A549 (cell line): ENCODE results near the gene GNG12.

Source experiments
- BHLHE40 ChIP-seq: IDR thresholded peaks from 2 replicates; pipeline ENCODE4 v1.6.1; 2012; ENCODE audit warnings: low read depth, low read length, inconsistent platforms
- CEBPB ChIP-seq, 2 experiments: fragments of >200 bp in 1 of 2; sonication (Bioruptor Twin) in 1 of 2; formaldehyde crosslinking in 1 of 2; IDR thresholded peaks; 2 replicates each; pipeline ENCODE4 v1.6.1; 2012 to 2016
- EP300 ChIP-seq, 2 experiments: fragments of >200 bp; sonication (Bioruptor Twin); formaldehyde crosslinking; IDR thresholded peaks; 2 replicates in 1 of 2; 3 replicates in 1 of 2; pipeline ENCODE4 v1.6.1; 2016 to 2017
- ESRRA ChIP-seq: fragments of 150-350 bp; IDR thresholded peaks from 2 replicates; pipeline ENCODE4 v1.6.1; 2014; ENCODE audit warnings: mild to moderate bottlenecking, low read length, borderline replicate concordance
- HOXB5 ChIP-seq: fragments of 250-450 bp; sonication (Bioruptor Pico); IDR thresholded peaks from 2 replicates; pipeline ENCODE4 v1.5.0; 2020; ENCODE audit warnings: mild to moderate bottlenecking, moderate library complexity
- JUN ChIP-seq, 2 experiments: fragments of >200 bp; sonication (Bioruptor Twin); formaldehyde crosslinking; IDR thresholded peaks; 2 replicates in 1 of 2; 3 replicates in 1 of 2; pipeline ENCODE4 v1.6.1; 2016 to 2017
- POLR2A ChIP-seq: IDR thresholded peaks from 2 replicates; pipeline ENCODE4 v1.6.1; 2012; ENCODE audit warnings: mild to moderate bottlenecking, low read length
- RCOR1 ChIP-seq: fragments of 150-350 bp; IDR thresholded peaks from 2 replicates; pipeline ENCODE4 v1.6.1; 2014; ENCODE audit warnings: antibody characterized with exemption, low read length, low read depth
- SMC3 ChIP-seq: fragments of >200 bp; sonication (Bioruptor Twin); formaldehyde crosslinking; IDR thresholded peaks from 3 replicates; pipeline ENCODE4 v1.6.1; 2018; ENCODE audit warnings: inconsistent platforms
- TF ChIP-seq, protein P1 (sequence below): fragments of >200 bp; sonication (Bioruptor Twin); formaldehyde crosslinking; IDR thresholded peaks from 3 replicates; pipeline ENCODE4 v1.5.1; 2016
- TF ChIP-seq, protein P2 (sequence below): fragments of 200-600 bp; sonication (generic); IDR thresholded peaks from 2 replicates; pipeline ENCODE4 v1.6.1; 2016; ENCODE audit warnings: antibody characterized with exemption, mild to moderate bottlenecking, moderate library complexity
- TF ChIP-seq, protein P3 (sequence below): IDR thresholded peaks from 2 replicates; pipeline ENCODE4 v1.6.1; 2012

DNA sequence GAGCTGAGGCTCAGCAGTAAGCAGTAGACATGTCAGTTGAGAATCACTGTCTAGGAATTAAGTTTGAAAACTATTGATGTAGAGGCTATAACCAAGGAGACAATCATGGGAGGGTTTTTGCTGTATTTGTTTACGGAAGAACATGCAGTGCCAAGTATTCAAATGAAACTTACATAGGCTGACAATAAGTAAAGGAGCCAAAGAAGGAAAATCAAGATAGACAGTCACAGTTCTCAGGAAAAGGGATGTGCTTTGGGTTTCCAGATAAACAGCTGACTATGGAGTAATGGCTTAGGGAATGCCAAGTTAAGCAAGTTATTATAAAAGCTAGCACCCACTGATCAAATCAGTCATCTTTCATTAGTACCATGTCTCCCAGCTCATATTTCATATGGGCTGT lies 21.5 kb downstream of the GNG12 start:
- TF ChIP-seq, protein P1, sequence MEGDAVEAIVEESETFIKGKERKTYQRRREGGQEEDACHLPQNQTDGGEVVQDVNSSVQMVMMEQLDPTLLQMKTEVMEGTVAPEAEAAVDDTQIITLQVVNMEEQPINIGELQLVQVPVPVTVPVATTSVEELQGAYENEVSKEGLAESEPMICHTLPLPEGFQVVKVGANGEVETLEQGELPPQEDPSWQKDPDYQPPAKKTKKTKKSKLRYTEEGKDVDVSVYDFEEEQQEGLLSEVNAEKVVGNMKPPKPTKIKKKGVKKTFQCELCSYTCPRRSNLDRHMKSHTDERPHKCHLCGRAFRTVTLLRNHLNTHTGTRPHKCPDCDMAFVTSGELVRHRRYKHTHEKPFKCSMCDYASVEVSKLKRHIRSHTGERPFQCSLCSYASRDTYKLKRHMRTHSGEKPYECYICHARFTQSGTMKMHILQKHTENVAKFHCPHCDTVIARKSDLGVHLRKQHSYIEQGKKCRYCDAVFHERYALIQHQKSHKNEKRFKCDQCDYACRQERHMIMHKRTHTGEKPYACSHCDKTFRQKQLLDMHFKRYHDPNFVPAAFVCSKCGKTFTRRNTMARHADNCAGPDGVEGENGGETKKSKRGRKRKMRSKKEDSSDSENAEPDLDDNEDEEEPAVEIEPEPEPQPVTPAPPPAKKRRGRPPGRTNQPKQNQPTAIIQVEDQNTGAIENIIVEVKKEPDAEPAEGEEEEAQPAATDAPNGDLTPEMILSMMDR: no peak
- TF ChIP-seq POLR2A (no peak), HOXB5 (CRISPR knock-in tag) (no peak), RCOR1 (no peak), CEBPB (IDR thresholded peaks at IDR 0.05) (no peak), JUN (IDR thresholded peaks at IDR 0.05) (no peak), ESRRA (no peak), SMC3 (no peak), EP300 (IDR thresholded peaks at IDR 0.05) (no peak), BHLHE40 (no peak)
- TF ChIP-seq, protein P2, sequence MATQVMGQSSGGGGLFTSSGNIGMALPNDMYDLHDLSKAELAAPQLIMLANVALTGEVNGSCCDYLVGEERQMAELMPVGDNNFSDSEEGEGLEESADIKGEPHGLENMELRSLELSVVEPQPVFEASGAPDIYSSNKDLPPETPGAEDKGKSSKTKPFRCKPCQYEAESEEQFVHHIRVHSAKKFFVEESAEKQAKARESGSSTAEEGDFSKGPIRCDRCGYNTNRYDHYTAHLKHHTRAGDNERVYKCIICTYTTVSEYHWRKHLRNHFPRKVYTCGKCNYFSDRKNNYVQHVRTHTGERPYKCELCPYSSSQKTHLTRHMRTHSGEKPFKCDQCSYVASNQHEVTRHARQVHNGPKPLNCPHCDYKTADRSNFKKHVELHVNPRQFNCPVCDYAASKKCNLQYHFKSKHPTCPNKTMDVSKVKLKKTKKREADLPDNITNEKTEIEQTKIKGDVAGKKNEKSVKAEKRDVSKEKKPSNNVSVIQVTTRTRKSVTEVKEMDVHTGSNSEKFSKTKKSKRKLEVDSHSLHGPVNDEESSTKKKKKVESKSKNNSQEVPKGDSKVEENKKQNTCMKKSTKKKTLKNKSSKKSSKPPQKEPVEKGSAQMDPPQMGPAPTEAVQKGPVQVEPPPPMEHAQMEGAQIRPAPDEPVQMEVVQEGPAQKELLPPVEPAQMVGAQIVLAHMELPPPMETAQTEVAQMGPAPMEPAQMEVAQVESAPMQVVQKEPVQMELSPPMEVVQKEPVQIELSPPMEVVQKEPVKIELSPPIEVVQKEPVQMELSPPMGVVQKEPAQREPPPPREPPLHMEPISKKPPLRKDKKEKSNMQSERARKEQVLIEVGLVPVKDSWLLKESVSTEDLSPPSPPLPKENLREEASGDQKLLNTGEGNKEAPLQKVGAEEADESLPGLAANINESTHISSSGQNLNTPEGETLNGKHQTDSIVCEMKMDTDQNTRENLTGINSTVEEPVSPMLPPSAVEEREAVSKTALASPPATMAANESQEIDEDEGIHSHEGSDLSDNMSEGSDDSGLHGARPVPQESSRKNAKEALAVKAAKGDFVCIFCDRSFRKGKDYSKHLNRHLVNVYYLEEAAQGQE: no peak
- TF ChIP-seq, protein P3, sequence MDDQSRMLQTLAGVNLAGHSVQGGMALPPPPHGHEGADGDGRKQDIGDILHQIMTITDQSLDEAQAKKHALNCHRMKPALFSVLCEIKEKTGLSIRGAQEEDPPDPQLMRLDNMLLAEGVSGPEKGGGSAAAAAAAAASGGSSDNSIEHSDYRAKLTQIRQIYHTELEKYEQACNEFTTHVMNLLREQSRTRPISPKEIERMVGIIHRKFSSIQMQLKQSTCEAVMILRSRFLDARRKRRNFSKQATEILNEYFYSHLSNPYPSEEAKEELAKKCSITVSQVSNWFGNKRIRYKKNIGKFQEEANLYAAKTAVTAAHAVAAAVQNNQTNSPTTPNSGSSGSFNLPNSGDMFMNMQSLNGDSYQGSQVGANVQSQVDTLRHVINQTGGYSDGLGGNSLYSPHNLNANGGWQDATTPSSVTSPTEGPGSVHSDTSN: no peak
